Superior temporal gyrus (tissue), 1 donor: Measurements from ENCODE around the gene HMMR.
"Not testable (repeated sequence)": the region's sequence is repeated elsewhere in the genome, so short reads cannot be mapped to it uniquely, and the experiment has no call there.

Experiments used
- DNase-seq: peaks from one replicate; pipeline ENCODE4 v3.0.0-alpha.2; 2016; ENCODE audit errors: extremely low spot score

The HMMR gene

GRCh38 chr5:163506095-163506457, 45.6 kb downstream of the HMMR start:
- DNase-seq, result no peak

- peak; percentile 35 for DNase-seq
These were observed 46.3 kb downstream of the HMMR start for GRCh38 chr5:163506726-163507125.

DNA sequence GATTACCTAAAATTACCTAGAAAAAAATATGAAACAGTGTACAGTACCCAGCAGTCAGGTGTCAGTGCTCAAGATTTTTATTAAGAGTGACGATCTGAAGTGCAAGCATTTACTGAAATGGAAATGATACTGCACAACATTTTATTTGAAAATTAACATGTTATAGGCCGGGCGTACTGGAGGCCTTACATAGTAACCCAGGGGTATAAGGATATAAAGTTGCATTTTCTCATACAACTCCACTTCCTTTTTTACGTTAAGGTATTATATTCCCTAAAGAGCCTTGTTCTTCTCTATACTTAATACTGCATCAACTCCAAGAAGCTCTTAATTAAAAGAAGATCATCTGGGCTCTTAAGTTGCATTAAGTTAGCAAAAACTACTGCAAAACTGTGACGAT, 48.3 kb downstream of the HMMR start:
- no peak for DNase-seq

DNA sequence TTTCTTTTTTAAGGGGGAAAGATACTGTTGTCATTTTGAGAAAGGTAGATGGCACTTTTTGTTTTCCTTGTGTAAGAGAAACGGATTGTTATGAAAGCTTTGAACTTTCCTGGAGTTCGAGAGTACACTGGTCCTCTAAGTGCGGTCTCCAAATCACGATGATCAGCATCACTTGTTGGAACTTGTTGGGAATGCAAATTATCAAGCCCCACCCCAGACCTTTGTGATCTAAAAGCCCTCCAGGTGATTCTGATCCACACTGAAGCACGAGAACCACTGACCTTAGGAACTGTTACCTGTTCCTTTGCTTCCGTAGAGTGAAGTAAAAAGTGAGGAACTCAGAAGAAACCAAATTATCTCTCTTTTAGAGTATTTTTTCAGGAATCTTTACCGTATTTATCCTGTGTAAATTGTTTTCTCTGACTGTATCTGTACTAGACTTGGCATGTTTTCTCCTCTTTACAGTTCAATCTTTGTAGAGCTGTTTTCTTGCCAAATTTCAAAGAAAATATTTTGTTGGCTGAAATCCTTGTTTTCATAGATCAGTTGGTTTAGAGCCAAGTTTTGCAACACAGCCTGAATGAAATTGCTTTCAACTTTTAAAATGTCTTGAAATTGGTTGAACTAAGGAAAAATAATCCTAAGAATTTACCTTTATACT, 49.0 kb downstream of the HMMR start:
- peak; percentile 46 for DNase-seq

DNA sequence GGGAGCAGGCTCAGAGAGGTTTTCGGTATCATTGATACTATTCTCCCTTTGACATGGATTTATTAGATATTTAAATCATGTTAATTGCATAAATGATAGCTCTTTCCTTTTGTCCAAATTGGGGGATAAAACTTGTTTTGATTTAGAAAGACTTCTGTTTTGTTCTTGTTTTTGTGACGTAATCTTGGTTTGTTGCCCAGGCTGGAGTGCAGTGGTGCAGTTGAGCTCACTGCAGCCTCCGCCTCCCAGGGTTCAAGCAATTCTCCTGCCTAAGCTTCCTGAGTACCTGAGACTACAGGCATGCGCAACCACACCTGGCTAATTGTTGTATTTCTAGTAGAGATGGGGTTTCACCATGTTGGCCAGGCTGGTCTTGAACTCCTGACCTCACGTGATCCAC, 52.1 kb downstream of the HMMR start:
- no peak for DNase-seq

GRCh38 chr5:163525096-163525495, 64.7 kb downstream of the HMMR start:
- DNase-seq, result no peak

GRCh38 chr5:163529698-163530097, 69.3 kb downstream of the HMMR start:
- no peak for DNase-seq

- DNase-seq, result no peak
These were observed 70.8 kb downstream of the HMMR start for GRCh38 chr5:163531272-163531671.

GRCh38 chr5:163532171-163533084, 72.0 kb downstream of the HMMR start:
- no peak for DNase-seq

- DNase-seq, result no peak
These were observed 72.8 kb downstream of the HMMR start for GRCh38 chr5:163533223-163533622.

GRCh38 chr5:163534492-163535094, 74.2 kb downstream of the HMMR start:
- DNase-seq, result no peak

- no peak for DNase-seq
These were observed 74.9 kb downstream of the HMMR start for GRCh38 chr5:163535290-163535689.

- DNase-seq, result not testable (repeated sequence)
These were observed 76.0 kb downstream of the HMMR start for GRCh38 chr5:163536442-163536841.

- no peak for DNase-seq
These were observed 80.3 kb downstream of the HMMR start for GRCh38 chr5:163540696-163541095.
